DMS79 treated with DMSO at 0.1 percent for 48 hours (cell line): Measurements from ENCODE around the gene FBXL7.

Experiments used
- DNase-seq: peaks from one replicate; lab custom pipeline; 2025; lab: John Stamatoyannopoulos, UW

The FBXL7 gene

DNA sequence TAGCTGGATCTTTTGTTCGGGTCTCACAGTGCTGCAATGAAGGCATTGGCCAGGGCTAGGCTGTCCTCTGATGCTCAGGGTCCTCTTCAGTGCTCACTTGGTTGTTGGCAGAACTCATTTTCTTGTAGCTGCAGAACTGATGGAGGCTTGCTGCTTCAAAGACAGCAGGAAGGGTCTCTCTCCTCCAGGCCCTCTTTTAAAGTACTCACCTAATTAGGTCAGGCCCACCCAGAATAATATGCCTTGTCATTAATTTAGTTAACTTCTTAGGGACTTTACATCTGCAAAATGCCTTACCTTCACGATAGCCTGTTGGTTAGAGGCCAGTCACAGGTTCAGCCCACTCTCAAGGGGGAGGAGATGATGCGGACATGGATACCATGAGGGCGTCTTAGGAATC is 114.7 kb downstream of the FBXL7 start:
- no peak for DNase-seq

GRCh38 chr5:15615859-15616258 is 115.9 kb downstream of the FBXL7 start:
- DNase-seq, result no peak

GRCh38 chr5:15618938-15619337 is 119.0 kb downstream of the FBXL7 start:
- no peak for DNase-seq

GRCh38 chr5:15620501-15620900 is 120.5 kb downstream of the FBXL7 start:
- DNase-seq, result no peak

- DNase-seq, result no peak
Measured at GRCh38 chr5:15621094-15621493, 121.1 kb downstream of the FBXL7 start.

GRCh38 chr5:15623794-15624193 is 123.8 kb downstream of the FBXL7 start:
- DNase-seq, result no peak

- DNase-seq, result no peak
Measured at GRCh38 chr5:15627109-15627508, 127.1 kb downstream of the FBXL7 start.

DNA sequence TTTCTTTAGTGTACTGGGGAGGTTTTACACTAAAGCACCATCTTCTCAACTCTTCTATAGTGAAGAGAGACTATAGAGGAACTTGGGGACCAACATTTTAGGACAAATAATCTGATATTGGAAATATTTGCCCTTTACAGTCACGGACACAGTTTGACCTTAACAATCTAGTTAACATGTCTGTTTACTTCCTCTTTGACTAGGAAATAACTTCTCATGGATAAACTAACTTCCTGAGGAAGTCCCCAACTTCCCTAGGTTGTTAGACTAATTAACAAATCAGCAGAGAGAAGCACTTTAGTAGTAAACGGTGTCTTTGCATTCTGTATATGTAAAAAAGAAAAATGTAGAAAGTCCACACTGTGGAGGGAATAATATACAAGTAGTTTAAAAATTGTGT is 127.7 kb downstream of the FBXL7 start:
- no peak for DNase-seq

- no peak for DNase-seq
Measured at GRCh38 chr5:15630441-15630840, 130.5 kb downstream of the FBXL7 start.

GRCh38 chr5:15634591-15635288 is 134.8 kb downstream of the FBXL7 start:
- no peak for DNase-seq

- DNase-seq, result no peak
Measured at GRCh38 chr5:15635289-15635616, 135.3 kb downstream of the FBXL7 start.

- DNase-seq, result no peak
Measured at GRCh38 chr5:15637345-15637744, 137.4 kb downstream of the FBXL7 start.

DNA sequence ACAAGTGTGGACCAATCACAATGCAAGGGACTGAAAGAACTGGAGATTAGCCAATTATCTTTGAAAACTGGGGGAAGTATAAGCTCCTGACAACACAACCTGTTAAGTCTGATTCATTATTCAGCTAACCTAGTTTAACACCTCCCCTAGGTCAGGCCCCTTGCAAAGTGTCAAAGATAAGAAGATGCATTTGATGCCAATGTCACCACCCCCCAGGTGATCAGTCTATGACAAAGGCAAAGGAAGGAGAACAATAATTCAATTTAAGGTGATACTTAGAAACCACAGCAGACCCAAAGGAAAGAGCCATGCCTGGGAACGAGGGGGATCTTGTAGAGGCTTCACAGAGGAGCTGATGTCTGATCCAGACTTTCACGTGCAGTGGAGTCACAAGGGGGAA is 137.9 kb downstream of the FBXL7 start:
- no peak for DNase-seq

- no peak for DNase-seq
Measured at GRCh38 chr5:15638296-15638695, 138.3 kb downstream of the FBXL7 start.

GRCh38 chr5:15639288-15639687 is 139.3 kb downstream of the FBXL7 start:
- no peak for DNase-seq

DNA sequence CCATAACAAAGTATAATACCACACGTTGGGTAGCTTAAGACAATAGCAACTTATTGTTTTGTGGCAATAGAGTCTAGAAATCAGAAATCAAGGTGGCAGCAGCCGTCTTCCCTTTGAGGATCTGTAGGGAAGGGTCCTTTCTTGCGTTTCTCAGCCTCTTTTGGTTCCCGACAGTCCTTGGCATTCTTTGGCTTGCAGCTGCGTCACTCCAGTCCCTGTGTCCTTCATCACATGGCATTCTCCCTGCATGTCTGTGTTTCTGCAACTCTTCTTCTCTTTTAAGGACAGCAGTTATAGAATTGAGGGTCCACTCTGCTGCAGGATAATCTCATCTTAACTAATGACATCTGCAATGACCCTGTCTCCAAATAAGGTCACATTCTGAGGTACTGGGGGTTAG is 140.1 kb downstream of the FBXL7 start:
- DNase-seq, result no peak

- DNase-seq, result no peak
Measured at GRCh38 chr5:15643731-15644130, 143.8 kb downstream of the FBXL7 start.

- no peak for DNase-seq
Measured at GRCh38 chr5:15645381-15646160, 145.6 kb downstream of the FBXL7 start.

GRCh38 chr5:15646371-15646770 is 146.4 kb downstream of the FBXL7 start:
- DNase-seq, result no peak

DNA sequence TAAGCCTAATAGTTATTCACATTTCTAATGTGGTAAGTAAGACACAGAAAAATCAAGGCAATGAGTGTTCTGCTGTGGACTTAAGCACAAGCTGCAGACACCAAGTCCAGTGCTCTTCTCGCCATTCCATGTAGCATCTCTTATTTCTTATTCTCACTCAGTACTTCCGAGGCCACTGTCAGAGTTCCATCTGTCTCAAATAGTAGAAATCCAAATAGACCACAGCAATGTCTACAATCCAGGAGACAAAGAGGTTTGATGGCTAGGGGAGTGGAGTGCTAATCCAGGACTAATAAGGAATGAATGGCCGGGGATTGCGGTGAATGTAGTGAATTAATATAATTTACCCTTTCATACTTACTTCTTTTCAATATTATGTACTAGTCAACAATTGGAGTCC is 147.3 kb downstream of the FBXL7 start:
- DNase-seq, result no peak

DNA sequence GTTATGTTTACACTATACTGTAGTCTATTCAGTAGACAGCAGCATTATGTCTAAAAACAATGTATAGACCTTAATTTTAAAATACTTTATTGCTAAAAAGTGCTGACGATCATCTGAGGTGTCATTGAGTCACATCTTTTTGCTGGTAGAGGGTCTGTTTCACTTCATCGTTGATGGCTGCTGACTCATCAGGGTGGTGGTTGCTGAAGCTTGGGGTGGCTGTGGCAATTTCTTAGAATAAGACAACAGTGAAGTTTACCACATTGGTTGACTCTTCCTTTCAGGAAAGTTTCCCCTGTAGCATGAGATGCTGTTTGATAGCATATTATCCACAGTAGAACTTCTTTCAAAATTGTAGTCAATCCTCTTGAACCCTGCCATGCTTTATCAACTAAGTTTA is 150.3 kb downstream of the FBXL7 start:
- no peak for DNase-seq

GRCh38 chr5:15654779-15655178 is 154.8 kb downstream of the FBXL7 start:
- DNase-seq, result no peak

GRCh38 chr5:15655683-15656082 is 155.7 kb downstream of the FBXL7 start:
- DNase-seq, result no peak

- no peak for DNase-seq
Measured at GRCh38 chr5:15664961-15665360, 165.0 kb downstream of the FBXL7 start.
